ENCODE results near the gene TMEM181.

Gene TMEM181

GRCh38 chr6:158572653-158573541 lies 13.0 kb downstream of the TMEM181 start:
- DNase-seq (ENCODE audit: low read depth, low spot score), result no peak
- Histone ChIP-seq H3K27me3 (ENCODE audit: insufficient read depth, insufficient read length) (no peaks in the 10 kb centered on the region), H3K9ac (ENCODE audit: insufficient read length, low read depth) (no peak overlapping the region), H3K4me3 (ENCODE audit: insufficient read length, low read depth) (no peak overlapping the region), H3K4me1 (ENCODE audit: insufficient read depth, insufficient read length) (peaks cover 9% of the 10 kb centered on the region), H3K36me3 (ENCODE audit: insufficient read depth, insufficient read length, low read length) (peaks cover 48% of the 10 kb centered on the region), H3K9me3 (ENCODE audit: insufficient read depth, low read length) (no peaks in the 10 kb centered on the region)
- TF ChIP-seq SUZ12 (IDR thresholded peaks at IDR 0.05; ENCODE audit: extremely low read depth, insufficient read depth, insufficient read length) (no peak), ZNF274 (IDR thresholded peaks at IDR 0.05; ENCODE audit: low read depth, low read length) (no peak), YY1 (IDR thresholded peaks at IDR 0.05; ENCODE audit: insufficient read depth, insufficient read length) (no peak)

- Histone ChIP-seq H3K27me3 (ENCODE audit: insufficient read depth, insufficient read length) (no peaks in the 10 kb centered on the region), H3K9ac (ENCODE audit: insufficient read length, low read depth) (no peak overlapping the region), H3K36me3 (ENCODE audit: insufficient read depth, insufficient read length, low read length) (peaks cover 48% of the 10 kb centered on the region), H3K9me3 (ENCODE audit: insufficient read depth, low read length) (no peaks in the 10 kb centered on the region), H3K4me3 (ENCODE audit: insufficient read length, low read depth) (no peak overlapping the region), H3K4me1 (ENCODE audit: insufficient read depth, insufficient read length) (peaks cover 8% of the 10 kb centered on the region)
- DNase-seq (ENCODE audit: low read depth, low spot score), result no peak
- TF ChIP-seq YY1 (IDR thresholded peaks at IDR 0.05; ENCODE audit: insufficient read depth, insufficient read length) (no peak), SUZ12 (IDR thresholded peaks at IDR 0.05; ENCODE audit: extremely low read depth, insufficient read depth, insufficient read length) (no peak), ZNF274 (IDR thresholded peaks at IDR 0.05; ENCODE audit: low read depth, low read length) (no peak)
Observed at GRCh38 chr6:158573542-158573931, 13.6 kb downstream of the TMEM181 start.

- Histone ChIP-seq H3K4me3 (ENCODE audit: insufficient read length, low read depth) (no peak overlapping the region), H3K9ac (ENCODE audit: insufficient read length, low read depth) (no peak overlapping the region), H3K9me3 (ENCODE audit: insufficient read depth, low read length) (no peaks in the 10 kb centered on the region), H3K27me3 (ENCODE audit: insufficient read depth, insufficient read length) (no peaks in the 10 kb centered on the region), H3K4me1 (ENCODE audit: insufficient read depth, insufficient read length) (peaks cover 4% of the 10 kb centered on the region), H3K36me3 (ENCODE audit: insufficient read depth, insufficient read length, low read length) (peaks cover 50% of the 10 kb centered on the region)
- no peak for DNase-seq (ENCODE audit: low read depth, low spot score)
- TF ChIP-seq YY1 (IDR thresholded peaks at IDR 0.05; ENCODE audit: insufficient read depth, insufficient read length), result no peak
- TF ChIP-seq SUZ12 (IDR thresholded peaks at IDR 0.05; ENCODE audit: extremely low read depth, insufficient read depth, insufficient read length), result no peak
- TF ChIP-seq ZNF274 (IDR thresholded peaks at IDR 0.05; ENCODE audit: low read depth, low read length), result no peak
Observed at GRCh38 chr6:158574800-158575199, 14.9 kb downstream of the TMEM181 start.

- Histone ChIP-seq H3K27me3 (ENCODE audit: insufficient read depth, insufficient read length) (no peaks in the 10 kb centered on the region), H3K9ac (ENCODE audit: insufficient read length, low read depth) (no peak overlapping the region), H3K36me3 (ENCODE audit: insufficient read depth, insufficient read length, low read length) (peaks cover 52% of the 10 kb centered on the region), H3K4me3 (ENCODE audit: insufficient read length, low read depth) (no peak overlapping the region), H3K9me3 (ENCODE audit: insufficient read depth, low read length) (no peaks in the 10 kb centered on the region), H3K4me1 (ENCODE audit: insufficient read depth, insufficient read length) (peaks cover 4% of the 10 kb centered on the region)
- DNase-seq (ENCODE audit: low read depth, low spot score), result no peak
- TF ChIP-seq ZNF274 (IDR thresholded peaks at IDR 0.05; ENCODE audit: low read depth, low read length), result no peak
- TF ChIP-seq YY1 (IDR thresholded peaks at IDR 0.05; ENCODE audit: insufficient read depth, insufficient read length), result no peak
- no peak for TF ChIP-seq SUZ12 (IDR thresholded peaks at IDR 0.05; ENCODE audit: extremely low read depth, insufficient read depth, insufficient read length)
Observed at GRCh38 chr6:158575550-158575949, 15.7 kb downstream of the TMEM181 start.

- Histone ChIP-seq H3K9me3 (ENCODE audit: insufficient read depth, low read length) (no peaks in the 10 kb centered on the region), H3K4me3 (ENCODE audit: insufficient read length, low read depth) (no peak overlapping the region), H3K4me1 (ENCODE audit: insufficient read depth, insufficient read length) (no peaks in the 10 kb centered on the region), H3K9ac (ENCODE audit: insufficient read length, low read depth) (no peak overlapping the region), H3K27me3 (ENCODE audit: insufficient read depth, insufficient read length) (no peaks in the 10 kb centered on the region), H3K36me3 (ENCODE audit: insufficient read depth, insufficient read length, low read length) (peaks cover 69% of the 10 kb centered on the region)
- DNase-seq (ENCODE audit: low read depth, low spot score), result no peak
- no peak for TF ChIP-seq ZNF274 (IDR thresholded peaks at IDR 0.05; ENCODE audit: low read depth, low read length)
- no peak for TF ChIP-seq YY1 (IDR thresholded peaks at IDR 0.05; ENCODE audit: insufficient read depth, insufficient read length)
- no peak for TF ChIP-seq SUZ12 (IDR thresholded peaks at IDR 0.05; ENCODE audit: extremely low read depth, insufficient read depth, insufficient read length)
Observed at GRCh38 chr6:158584236-158584651, 24.4 kb downstream of the TMEM181 start.

- DNase-seq (ENCODE audit: low read depth, low spot score), result no peak
- TF ChIP-seq YY1 (IDR thresholded peaks at IDR 0.05; ENCODE audit: insufficient read depth, insufficient read length) (no peak), ZNF274 (IDR thresholded peaks at IDR 0.05; ENCODE audit: low read depth, low read length) (no peak), SUZ12 (IDR thresholded peaks at IDR 0.05; ENCODE audit: extremely low read depth, insufficient read depth, insufficient read length) (no peak)
- no peaks in the 10 kb centered on the region for H3K27me3 ChIP-seq (ENCODE audit: insufficient read depth, insufficient read length)
- no peaks in the 10 kb centered on the region for H3K9me3 ChIP-seq (ENCODE audit: insufficient read depth, low read length)
- H3K4me3 ChIP-seq (ENCODE audit: insufficient read length, low read depth), result no peak overlapping the region
- H3K9ac ChIP-seq (ENCODE audit: insufficient read length, low read depth), result no peak overlapping the region
- peaks cover 84% of the 10 kb centered on the region for H3K36me3 ChIP-seq (ENCODE audit: insufficient read depth, insufficient read length, low read length)
- H3K4me1 ChIP-seq (ENCODE audit: insufficient read depth, insufficient read length), result no peaks in the 10 kb centered on the region
Observed at GRCh38 chr6:158586652-158587051, 26.8 kb downstream of the TMEM181 start.

- H3K27me3 ChIP-seq (ENCODE audit: insufficient read depth, insufficient read length), result no peaks in the 10 kb centered on the region
- H3K4me3 ChIP-seq (ENCODE audit: insufficient read length, low read depth), result no peak overlapping the region
- H3K9ac ChIP-seq (ENCODE audit: insufficient read length, low read depth), result no peak overlapping the region
- peaks cover 86% of the 10 kb centered on the region for H3K36me3 ChIP-seq (ENCODE audit: insufficient read depth, insufficient read length, low read length)
- H3K4me1 ChIP-seq (ENCODE audit: insufficient read depth, insufficient read length), result no peaks in the 10 kb centered on the region
- TF ChIP-seq ZNF274 (IDR thresholded peaks at IDR 0.05; ENCODE audit: low read depth, low read length), result no peak
- no peak for TF ChIP-seq YY1 (IDR thresholded peaks at IDR 0.05; ENCODE audit: insufficient read depth, insufficient read length)
- no peak for TF ChIP-seq SUZ12 (IDR thresholded peaks at IDR 0.05; ENCODE audit: extremely low read depth, insufficient read depth, insufficient read length)
- H3K9me3 ChIP-seq (ENCODE audit: insufficient read depth, low read length), result no peaks in the 10 kb centered on the region
- DNase-seq (ENCODE audit: low read depth, low spot score), result no peak
Observed at GRCh38 chr6:158589366-158589765, 29.5 kb downstream of the TMEM181 start.

All from NT2/D1 (cell line).